ENCODE results near the gene ABCD3. TPM values are rescaled to one million over a fixed set of nuclear protein-coding genes. Genes with fewer than 3 reads are reported as not detected.

Gene ABCD3
- total and polyA plus RNA-seq, 2 of the 8 experiments (the other 6 are each of a cell fraction or from before 2014, with no cell fraction given): 6.6 to 29.4 TPM

- no peak for TF ChIP-seq EZH2 (IDR thresholded peaks at IDR 0.05; ENCODE audit: low read depth, low read length, severe bottlenecking)
- TF ChIP-seq EP300 (IDR thresholded peaks at IDR 0.05; ENCODE audit: borderline replicate concordance in 1 of 2, low read depth in 2 of 2, low read length in 2 of 2): no peak
- TF ChIP-seq NRF1 (IDR thresholded peaks at IDR 0.05; ENCODE audit: low read depth, low read length): no peak
- no peak for TF ChIP-seq BCL11A (IDR thresholded peaks at IDR 0.05; ENCODE audit: low read depth in 2 of 2, low read length in 2 of 2)
- TF ChIP-seq CBX5 (IDR thresholded peaks at IDR 0.05; ENCODE audit: low read depth, low read length): no peak
- TF ChIP-seq CHD2 (IDR thresholded peaks at IDR 0.05; ENCODE audit: low read length): no peak
- no peak for TF ChIP-seq EGR1 (IDR thresholded peaks at IDR 0.05; ENCODE audit: borderline replicate concordance, low read depth, low read length)
- TF ChIP-seq MAX (IDR thresholded peaks at IDR 0.05): no peak
- no peak for TF ChIP-seq TBP (IDR thresholded peaks at IDR 0.05; ENCODE audit: low read depth, low read length)
- TF ChIP-seq RBBP5 (IDR thresholded peaks at IDR 0.05; ENCODE audit: borderline replicate concordance, low read depth, low read length): no peak
These were observed 1.1 kb upstream of the ABCD3 start (continued) for GRCh38 chr1:94416901-94417727.
